ENCODE measurements around the gene SH2D3C.

The SH2D3C gene

DNA sequence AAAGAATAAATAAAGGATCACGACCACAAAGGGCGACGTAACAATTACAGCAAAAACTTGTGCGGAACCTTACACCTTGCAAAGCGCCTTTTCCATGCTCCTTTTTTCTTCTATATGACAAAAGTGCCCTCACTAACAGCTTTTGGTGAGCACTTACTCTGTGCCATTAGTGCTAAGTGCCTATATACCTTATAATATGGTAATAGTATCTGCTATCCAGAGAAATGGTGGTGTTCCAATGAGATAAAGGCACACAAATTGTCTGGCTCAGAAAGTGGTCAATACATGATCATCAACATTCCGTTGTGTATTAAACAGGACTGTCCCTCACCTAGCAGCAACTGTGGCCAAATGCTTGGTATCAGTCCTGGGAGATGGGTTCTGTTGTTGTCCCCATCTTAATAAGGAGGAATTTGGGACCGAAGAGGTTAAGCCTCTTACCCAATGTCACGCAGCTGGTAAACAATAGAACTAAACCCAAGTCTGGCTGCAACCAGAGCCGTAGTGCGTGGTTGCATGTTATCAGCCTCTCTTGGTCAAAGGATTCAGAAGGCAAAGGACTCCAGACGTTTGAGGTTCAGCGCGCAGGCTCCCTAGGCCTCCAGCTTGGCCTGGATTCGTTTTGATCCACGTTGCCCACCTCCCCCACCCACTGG lies 42.8 kb downstream of the SH2D3C start:
- no peak for DNase-seq

DNA sequence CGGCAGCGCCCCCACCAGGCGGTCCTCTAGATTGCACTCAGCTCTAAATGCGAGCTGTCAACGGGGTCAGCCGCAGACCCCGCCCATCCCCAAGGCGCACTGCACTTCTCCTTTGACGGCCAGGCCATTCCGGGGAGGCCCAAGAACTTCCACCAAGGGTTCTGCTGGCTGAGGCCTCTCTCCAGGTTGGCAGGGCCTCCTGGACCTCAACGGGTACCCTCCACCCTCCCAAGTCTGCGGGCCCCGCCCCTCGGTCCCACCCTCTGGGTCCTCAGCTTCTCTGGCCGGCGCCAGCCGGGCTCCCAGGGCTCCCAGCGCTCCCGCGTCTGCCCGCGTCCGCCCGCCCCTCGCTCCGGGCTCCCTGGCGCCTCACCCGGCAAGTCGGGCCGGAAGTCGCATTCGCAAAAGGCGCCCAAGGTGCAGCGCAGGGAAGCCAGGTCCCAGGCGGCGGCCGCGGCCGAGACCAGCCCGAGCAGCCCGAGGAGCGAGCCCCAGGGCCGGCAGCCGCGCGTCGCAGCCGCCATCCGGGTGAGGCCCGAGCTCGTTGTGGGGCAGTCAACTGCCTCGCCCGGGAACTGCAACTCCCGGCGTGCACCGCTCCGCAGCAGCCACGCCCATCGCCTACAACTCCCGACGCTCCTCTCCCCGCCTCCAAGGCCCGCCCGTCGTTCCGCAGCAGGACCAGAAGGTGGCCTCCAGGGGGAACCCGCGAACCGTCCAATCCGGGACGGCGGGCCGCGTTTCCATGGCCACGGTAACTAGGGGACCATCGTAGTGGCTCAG lies 43.5 kb downstream of the SH2D3C start, which contains the start of gene TOR2A:
TSS of gene TOR2A (minus strand) at position 548 of the 783 bp plus-strand sequence. CDS start at position 524, 24 bp downstream.
- DNase-seq: peak; percentile 97

DNA sequence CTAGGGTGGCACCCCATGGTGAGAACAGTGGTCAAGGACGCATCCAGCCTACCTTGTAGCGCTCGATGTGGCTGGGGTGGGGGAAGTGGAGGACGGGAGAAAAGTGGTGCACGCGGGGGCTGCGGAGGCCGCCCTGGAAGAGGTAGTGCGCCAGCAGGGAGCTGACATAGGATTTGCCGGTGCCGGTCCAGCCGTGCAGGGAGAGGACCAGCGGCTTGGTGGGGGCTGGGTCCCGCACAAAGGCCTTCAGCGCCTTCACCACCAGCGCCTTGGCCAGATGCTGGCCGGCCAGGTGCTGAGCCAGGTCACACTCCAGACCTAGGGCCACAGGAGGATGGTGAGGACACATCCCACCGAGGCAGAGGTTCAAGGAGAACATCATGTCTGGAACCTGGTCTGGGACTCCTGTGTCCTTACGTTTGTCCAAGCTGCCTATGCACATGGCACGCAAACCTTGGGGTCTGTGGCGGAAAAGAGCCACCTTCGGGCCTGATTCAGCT lies 44.2 kb downstream of the SH2D3C start:
- no peak for DNase-seq

DNA sequence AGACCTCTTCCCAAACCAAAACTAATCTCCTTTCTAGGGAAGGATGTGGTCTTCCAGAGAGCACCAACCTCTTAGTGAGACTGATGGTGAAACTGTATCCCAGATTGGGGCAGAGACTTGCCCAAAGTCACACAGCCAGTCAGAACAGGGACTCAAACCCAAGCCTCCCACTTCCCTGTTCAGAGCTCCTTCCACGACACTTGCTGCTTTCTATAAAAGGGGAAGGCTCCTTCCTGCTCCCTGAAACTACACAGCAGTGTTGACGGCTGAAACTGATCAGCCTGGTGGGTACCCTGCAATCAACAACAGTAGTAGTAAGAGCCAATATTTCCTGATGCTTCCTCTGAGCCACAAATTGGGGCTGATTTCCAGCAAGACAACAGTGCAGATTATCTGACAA lies 44.9 kb downstream of the SH2D3C start:
- DNase-seq: no peak

DNA sequence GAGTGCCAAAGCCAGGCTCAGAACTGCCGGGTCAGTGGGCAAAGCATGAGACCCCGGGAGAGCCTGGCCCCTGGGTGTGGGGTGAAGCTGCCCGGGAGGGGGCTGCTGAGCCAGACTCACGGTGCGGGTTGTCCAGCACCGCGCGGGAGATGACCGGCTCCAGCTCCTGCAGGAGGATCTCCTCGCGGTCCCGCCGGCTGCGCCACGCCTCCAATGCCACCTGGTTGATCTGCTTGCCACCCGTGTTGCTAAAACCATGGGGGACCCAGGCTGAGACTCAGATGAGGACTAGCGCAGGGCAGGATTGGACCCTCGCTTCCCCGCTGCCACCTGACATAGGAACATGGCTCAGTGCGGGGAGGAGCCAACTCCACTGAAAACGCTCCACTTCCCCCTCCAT lies 46.0 kb downstream of the SH2D3C start:
- no peak for DNase-seq

DNA sequence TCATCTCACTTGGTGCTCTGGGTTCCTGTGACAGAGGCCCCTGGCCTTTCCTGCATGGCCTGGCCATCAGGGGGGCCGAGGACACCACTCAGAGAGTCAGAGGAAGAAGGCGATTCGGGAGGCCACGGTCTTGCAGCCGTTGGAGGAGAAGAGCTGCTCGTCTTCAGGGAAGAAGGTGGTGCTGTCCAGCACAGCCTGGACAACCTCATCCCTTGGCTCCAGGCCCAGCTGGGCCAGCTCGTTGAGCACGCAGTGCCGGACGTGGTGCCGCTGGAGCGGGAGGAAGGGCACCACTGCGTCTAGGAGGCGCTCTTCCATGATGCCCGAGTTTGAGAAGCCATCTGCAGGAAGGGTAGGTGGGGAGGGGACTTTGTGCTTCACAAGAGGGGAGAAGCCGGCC lies 46.5 kb downstream of the SH2D3C start:
- DNase-seq: no peak

DNA sequence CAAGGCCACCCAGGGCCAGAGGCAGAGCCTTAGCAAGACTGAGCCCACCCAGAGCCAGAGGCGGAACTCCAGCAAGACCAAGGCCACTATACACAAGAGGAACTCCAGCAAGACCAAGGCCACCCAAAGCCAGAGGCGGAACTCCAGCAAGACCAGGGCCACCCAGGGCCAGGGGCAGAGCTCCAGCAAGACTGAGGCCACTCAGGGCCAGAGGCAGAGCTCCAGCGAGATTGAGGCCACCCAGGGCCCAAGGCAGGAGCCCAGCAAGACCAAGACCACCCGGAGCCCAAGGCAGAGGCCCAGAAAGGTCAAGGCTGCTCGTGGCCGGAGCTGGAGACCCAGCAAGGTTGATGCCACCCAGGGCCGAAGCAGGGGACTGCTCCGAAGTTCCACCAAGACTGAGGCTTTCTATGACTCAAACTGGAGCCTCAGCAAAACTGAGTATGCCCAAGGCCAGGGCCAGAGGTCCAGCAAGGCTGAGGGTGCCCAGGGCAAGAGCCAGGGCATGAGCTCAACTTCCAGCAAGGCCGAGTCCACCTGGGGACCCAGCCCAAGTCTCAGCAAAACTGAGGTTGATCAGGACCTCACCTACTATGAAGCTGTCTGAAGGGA lies 47.6 kb downstream of the SH2D3C start:
- no peak for DNase-seq

DNA sequence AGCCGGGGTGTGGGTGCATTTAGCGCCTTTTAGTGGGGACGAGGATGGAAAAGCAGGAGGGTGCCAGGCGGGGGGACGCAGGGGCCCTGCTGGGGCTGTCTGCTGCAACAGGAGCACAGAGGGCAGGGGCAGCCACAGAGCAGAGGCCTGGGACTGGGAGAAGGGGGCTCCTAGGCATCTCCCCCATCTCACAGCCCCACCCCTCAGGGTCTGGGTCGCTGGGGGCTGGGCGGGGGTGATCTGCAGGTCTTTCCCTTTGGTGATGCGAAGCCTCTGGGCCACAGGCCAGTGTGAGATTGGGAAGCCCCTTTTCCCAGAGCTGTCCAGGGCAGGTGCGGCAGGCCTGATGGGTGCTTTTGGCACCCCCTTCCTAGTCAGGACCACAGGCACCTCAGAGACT lies 48.2 kb downstream of the SH2D3C start:
- DNase-seq: no peak

DNA sequence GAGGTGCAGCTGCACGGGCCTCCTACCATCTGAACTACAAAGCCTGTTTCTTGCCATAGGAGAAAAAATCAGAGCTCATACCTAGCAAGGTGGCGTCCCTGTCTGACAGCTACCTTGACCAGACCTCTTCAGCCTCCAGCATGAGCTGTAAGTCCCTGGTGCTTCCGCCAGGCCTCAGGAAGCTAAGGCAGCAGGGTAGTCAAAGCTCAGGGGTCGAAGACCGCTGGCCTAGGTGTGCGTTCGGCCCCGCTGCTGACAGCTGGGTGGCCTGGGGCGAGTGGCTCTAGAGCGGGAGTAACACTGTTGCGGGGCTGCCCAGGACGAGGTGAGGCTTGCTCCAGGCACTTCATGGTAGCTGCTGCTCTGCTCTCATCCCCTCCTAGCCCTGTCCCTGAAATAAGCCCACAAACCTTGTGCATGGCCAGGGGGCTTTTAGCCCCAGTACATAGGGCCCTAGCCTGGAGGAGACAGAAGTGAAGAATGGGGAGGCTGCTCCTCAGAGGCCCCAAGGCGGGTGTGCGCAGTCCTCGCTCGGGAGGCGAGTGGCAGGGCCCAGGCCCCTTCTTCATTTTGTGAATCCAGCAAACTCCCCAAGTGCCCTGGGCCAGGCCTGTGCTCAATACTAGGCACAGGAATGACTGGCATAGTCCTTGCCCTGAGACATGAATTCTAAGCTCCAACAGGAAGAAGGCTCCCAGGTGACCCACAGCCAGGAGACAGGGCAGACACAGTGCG lies 48.8 kb downstream of the SH2D3C start:
- no peak for DNase-seq

DNA sequence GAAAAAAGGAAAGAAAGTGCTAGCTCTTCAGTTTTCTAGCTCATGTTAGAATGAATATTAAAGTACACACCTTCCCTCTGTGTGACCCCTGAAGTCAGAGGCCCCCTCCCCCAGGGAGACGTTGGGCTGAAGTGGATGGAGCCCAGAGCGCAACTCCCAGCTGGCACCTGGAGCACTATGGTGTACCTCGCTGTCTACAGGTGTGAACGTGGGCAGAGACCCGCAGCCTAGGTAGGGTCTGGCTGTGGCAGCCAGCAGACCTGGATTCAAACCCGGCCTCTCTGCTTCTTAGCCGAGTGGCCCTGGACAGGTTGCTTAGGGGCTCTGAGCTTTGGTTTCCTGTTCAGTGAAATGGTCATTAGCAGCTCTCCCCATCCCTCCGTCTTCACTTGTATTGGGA lies 49.7 kb downstream of the SH2D3C start:
- DNase-seq: no peak

DNA sequence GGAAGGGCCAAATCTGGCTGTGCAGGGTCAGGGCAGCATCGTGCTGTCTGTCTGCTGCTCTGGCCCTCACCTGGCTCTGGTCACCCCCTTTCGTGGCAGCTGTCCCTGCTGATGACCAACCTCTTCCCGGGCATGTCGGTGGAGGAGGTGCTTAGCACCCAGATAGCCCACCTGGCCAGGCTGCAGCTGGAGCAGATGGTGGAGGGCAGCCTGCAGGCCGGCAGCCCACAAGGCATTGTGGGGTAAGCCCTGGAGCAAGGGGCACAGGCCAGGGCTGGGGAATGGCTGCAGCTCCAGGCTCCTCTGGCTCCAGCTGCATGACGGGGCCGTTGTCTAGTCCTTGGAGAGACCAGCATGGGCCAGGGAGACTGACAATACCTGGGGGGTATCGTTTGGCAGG lies 51.6 kb downstream of the SH2D3C start:
- no peak for DNase-seq

DNA sequence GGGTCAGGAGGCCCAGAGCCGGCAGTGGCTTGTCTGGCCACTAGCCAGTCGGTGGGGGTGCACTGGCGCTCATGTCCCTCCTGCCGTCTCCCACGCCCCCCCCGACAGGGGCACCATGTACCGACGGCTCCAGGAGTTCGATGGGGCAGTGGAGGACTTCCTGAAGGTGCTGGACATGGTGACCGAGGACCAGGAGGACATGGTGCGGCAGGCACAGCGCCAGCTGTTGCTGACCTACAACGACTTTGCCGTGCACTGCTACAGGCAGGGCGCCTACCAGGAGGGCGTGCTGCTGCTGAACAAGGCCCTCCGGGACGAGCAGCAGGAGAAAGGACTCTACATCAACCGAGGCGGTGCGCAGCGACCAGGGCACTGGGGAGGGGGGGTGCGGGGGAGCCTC lies 54.5 kb downstream of the SH2D3C start:
- no peak for DNase-seq

DNA sequence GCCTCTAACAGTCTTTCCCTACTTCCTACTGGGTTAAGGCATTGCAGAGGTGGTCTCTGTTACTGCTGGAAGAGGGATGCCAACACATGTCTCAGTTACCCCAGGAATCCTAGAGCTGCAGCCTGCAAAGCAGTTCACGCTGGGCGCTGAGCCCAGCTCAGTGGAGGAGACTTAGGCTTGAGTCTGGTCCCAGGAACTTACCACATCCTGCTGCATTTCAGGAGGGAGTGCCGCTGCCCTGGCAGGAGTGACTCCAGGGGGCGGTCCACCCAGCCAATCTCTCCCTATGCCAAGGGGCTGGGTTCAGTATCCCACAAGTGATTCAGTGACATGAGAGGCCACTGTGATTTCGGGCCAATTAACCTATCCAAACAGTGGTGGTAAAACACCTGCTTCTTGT lies 55.0 kb downstream of the SH2D3C start:
- DNase-seq: no peak

DNA sequence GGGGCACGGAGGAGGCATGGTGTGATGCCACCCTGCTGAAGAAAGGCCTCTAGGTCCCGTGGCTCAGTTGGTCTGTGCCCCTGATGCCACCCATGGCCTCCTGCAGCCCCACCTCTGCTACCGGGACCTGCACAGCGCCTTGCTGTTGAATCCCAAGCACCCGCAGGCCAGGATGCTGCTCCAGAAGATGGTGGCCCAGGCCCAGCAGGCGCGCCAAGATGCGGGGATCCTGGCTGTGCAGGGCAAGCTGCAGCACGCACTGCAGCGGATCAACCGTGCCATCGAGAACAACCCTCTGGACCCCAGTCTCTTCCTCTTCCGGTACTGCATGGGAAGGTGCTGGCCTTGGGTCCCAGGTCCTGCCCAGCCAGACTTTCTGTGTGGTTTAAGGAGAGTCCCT lies 55.5 kb downstream of the SH2D3C start:
- no peak for DNase-seq

DNA sequence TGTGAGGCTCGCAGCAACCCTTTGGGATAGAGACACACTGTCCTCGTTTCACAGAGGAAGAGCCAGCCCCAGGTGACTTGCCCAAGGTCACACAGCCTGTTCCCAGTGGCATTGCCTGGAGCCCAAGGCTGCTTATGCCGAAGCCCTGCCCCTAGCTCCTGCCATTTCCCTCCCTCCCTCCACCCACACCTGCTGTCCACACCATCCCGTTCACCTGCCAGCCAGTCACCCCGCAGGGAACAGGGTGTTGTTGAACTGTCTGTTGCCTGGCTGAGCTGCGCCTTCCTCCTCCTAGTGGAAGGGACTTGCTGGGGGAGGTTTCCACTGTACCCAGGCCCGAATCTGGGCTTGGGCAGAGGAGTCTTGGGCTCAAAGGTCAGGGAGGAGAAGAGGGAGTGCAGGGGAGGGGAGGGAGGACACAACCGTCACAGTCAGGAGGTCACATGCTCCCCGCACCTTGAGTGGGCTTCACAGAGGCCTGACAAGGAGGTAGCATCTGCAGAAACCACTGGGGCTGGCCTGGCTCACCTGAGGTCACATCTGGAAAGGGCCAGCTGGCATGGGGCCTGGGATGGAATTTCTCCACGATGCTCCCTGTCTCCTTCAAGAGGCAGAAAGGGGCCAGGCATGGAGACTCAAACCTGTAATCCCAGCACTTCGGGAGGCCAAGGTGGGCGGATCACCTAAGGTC lies 56.3 kb downstream of the SH2D3C start:
- no peak for DNase-seq

DNA sequence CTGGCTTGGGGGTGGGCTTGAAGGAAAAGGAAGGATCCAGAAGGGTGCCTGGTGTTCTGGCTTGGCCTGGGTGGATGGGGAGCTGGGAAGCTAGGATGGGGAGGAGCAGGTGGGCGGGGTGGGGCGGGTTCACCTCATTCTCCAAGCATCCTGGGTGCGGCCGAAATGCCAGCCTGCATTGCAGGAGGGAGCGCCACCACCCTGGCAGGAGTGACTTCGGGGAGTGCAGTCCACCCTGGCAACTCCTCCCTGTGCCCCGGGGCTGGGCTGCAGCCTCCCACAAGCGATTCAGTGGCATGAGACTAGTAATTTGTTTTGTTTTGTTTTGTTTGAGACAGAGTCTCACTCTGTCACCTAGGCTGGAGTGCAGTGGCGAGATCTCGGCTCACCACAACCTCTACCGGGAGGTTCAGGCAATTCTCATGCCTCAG lies 57.1 kb downstream of the SH2D3C start:
- DNase-seq: no peak

DNA sequence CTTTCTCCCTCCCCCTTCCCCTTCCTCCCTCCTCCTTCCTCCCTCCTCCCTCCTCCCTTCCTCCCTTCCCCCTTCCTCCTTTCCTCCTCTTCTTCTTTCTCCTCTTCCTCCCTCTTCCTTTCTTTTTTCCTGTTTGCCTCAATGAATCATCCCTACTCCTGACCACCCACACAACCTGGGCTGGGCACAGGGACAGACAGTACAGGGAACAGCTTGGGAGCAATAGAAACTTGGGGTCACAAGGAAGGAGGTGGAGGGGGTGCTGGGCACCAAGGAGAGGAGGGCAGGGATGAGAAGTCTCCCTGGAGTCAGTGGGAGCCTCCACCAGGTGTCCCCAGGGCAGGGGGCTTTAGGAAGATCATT lies 57.6 kb downstream of the SH2D3C start:
- DNase-seq: no peak

DNA sequence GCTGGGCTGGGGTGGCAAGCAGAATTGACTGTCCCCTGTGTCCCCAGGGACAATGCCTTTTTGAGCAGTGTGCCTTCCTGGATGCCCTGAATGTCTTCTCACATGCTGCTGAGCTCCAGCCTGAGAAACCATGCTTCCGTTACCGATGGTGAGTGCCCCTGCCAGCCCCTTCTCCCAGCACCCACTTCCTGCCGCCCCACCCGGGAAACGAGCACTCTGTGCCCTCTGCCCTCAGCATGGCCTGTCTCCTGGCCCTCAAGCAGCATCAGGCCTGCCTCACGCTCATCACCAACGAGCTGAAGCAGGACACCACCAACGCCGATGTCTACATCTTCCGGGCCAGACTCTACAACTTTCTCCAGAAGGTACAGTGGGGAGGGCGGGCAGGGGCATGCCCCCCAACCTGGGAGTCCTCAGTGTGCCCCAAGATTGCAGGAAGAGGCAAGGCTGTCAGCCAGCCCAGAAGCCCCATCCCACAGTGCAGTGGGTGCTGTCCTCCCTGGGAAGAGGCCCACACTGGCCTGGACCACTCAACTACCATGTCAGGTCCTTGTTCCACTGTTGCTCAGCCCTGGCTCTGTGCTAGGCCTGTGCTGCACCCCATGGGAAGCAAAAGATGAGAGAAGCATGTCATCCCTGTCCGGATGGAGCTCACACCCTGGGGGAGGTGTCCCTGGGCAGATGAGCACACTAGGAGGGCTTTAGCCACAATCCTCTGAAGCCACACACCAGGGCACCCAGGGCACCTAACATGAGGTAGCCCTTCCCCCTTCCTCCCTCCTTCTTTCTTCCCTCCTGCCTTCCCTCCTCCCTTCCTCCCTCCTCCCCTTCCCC lies 58.2 kb downstream of the SH2D3C start:
- DNase-seq: no peak

DNA sequence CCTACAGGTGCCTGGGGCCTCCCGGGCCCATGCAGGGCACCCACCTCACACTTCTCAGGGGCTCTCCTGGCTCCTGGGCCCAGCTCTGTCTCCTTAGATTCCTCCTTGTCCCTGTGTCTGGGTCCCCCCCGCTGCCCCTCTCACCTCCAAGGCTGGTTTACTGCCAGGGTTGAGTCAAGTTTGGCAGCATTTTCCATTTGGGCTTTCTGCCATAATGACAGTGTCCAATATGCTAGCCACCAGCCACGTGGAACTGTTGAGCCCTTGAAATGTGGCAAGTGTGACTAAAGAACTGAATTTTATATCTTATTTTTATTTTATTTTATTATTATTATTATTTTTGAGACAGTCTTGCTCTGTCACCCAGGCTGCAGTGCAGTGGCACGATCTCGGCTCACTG lies 60.7 kb downstream of the SH2D3C start:
- no peak for DNase-seq

DNA sequence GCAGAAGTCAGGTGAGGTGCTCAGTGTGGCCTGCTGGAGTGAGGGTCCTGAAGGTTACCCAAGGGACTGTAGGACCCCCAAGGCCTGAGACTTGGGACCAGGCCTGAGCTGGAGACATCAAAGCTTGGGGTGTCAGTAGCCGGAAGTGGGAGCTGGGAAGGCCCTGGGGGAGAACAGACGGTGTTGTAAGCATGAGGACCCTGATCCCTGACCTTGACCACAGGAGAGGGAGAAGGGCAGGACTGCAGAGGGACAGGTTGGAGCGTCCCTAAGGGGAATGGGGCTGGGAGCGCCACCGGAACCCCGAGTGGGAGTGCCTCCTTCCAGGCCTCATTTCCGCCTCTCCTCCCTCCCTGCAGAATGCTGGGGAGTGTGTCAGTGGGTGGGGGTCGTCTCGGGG lies 62.1 kb downstream of the SH2D3C start:
- DNase-seq: no peak

DNA sequence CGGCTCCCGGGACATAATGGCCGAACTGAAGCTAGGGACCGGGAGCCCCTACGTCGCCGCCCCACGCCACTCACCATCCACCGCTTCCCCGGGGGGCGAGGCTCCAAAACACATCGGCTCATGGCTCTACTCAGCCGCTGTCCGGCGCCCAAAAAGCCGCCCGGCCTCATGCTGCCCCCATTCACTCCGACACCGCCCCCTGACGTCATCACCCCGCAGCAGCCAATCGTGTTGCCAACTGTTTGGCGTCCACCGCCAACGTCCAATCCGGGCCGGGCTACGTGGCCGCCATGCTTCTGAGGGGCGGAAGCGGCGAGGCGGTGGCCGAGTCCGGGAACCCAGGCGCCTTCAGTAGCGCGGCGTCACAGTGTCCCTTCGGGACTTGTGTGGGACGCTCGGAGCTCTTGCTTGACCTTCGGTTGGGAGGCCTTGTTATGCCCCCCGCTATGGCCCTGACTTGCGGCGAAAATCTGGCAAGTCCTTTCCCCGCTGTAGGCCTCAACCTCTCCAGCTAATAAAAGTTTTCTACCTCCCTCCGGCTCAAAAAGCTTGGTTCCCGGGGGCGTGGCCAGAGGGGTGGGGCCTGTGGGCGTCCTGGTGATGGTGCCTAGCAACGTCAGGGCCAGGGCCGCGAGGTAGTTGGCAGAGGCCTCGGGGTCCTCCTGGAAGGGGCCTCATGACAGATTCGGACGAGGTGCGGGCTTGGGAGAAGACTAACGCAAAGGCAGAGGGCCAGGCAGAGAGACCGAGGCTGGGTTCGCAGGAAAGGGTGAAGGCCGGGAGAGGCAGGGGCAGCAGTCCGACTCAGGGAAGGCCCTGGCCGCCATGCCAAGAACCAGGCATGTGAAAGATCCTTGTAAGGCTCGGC lies 62.8 kb downstream of the SH2D3C start, which contains the start of the genes PTRH1 and TTC16:
TSS of gene PTRH1 (minus strand) at position 194 of the 868 bp plus-strand sequence. CDS start at position 170, 24 bp downstream.
TSS of gene TTC16 (plus strand) at position 610 of the 868 bp plus-strand sequence. CDS start at position 677, 67 bp downstream.
- DNase-seq: peak; percentile 98

Measured in activated T-cell treated with anti-CD3 and anti-CD28 coated beads for 4 hours (primary cell).